HFFc6 (cell line): ENCODE data around the gene TNFRSF19. TPM values are rescaled to one million over a fixed set of nuclear protein-coding genes. Genes with fewer than 3 reads are reported as not detected.
A peak's percentile ranks its signal among the peaks of the same experiment; 100 is the strongest.

Experiments used
- DNase-seq: peaks from one replicate; pipeline ENCODE4 v3.0.0-alpha.2; 2018
- H3K27ac Mint-ChIP-seq: 2 replicates; pipeline ENCODE4 v1.8.0; 2020; ENCODE audit warnings: mild to moderate bottlenecking, mixed read lengths
- H3K27me3 Mint-ChIP-seq: 2 replicates; pipeline ENCODE4 v1.8.0; 2021; ENCODE audit warnings: mild to moderate bottlenecking, moderate library complexity, mixed read lengths; ENCODE audit not compliant: insufficient read depth
- H3K36me3 Mint-ChIP-seq: 2 replicates; pipeline ENCODE4 v1.8.0; 2021; ENCODE audit warnings: low read depth, mixed read lengths
- H3K4me1 Mint-ChIP-seq: 2 replicates; pipeline ENCODE4 v1.8.0; 2020; ENCODE audit warnings: low read depth, mixed read lengths
- H3K4me3 Mint-ChIP-seq: 2 replicates; pipeline ENCODE4 v1.8.0; 2020; ENCODE audit warnings: mild to moderate bottlenecking, moderate library complexity, mixed read lengths
- H3K9me3 Mint-ChIP-seq: 2 replicates; pipeline ENCODE4 v1.8.0; 2020; ENCODE audit warnings: mild to moderate bottlenecking, mixed read lengths
- total RNA-seq, 6 experiments: library from RNA; stranded (reverse); fragmentation: NEBNext Ultra II Directional; extraction: Animal tissue kit (Norgen Biotek cat#: 25700); gene quantifications; 2 replicates in 1 of 6; 3 replicates in 5 of 6; pipeline ENCODE4 v1.2.3, GENCODE V29; 2021
- TF ChIP-seq, protein P1 (sequence below): fragments of 200-600 bp; sonication (generic); IDR thresholded peaks from 2 replicates; pipeline ENCODE4 v1.5.0; 2021; ENCODE audit warnings: antibody characterized with exemption, mild to moderate bottlenecking

Gene TNFRSF19
- total RNA-seq, 6 experiments from 2014 or later: 5.9 to 10.1 (median 8.7) TPM

DNA sequence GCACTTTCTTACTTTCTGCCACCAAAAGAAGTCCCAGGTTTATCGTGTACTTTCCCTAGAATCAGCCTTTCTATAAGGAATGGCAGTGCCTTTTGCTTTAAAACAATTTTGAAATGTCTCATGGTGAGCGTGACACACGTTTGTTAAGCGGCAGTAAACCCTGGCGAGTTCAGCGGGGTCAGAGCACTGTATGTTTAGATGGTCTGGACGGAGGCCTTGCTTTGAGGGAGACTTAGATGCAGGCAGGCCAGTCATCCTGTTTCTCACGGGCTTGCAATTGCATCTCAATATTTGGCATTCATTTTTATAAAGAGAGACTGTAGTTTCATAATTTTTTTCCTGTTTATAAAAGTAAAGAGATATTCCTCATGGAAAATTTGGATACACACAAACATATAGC lies 96.4 kb downstream of the TNFRSF19 start:
- no peak for DNase-seq
- H3K4me3 Mint-ChIP-seq: no peak overlapping the region
- H3K36me3 Mint-ChIP-seq: peaks cover 23% of the 10 kb centered on the region
- peaks cover 21% of the 10 kb centered on the region for H3K4me1 Mint-ChIP-seq
- H3K27ac Mint-ChIP-seq: no peak overlapping the region
- H3K27me3 Mint-ChIP-seq: peaks cover 1% of the 10 kb centered on the region; the same call in 1 of the 2 replicates
- TF ChIP-seq, protein P1, sequence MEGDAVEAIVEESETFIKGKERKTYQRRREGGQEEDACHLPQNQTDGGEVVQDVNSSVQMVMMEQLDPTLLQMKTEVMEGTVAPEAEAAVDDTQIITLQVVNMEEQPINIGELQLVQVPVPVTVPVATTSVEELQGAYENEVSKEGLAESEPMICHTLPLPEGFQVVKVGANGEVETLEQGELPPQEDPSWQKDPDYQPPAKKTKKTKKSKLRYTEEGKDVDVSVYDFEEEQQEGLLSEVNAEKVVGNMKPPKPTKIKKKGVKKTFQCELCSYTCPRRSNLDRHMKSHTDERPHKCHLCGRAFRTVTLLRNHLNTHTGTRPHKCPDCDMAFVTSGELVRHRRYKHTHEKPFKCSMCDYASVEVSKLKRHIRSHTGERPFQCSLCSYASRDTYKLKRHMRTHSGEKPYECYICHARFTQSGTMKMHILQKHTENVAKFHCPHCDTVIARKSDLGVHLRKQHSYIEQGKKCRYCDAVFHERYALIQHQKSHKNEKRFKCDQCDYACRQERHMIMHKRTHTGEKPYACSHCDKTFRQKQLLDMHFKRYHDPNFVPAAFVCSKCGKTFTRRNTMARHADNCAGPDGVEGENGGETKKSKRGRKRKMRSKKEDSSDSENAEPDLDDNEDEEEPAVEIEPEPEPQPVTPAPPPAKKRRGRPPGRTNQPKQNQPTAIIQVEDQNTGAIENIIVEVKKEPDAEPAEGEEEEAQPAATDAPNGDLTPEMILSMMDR: no peak
- H3K9me3 Mint-ChIP-seq: peaks cover 5% of the 10 kb centered on the region; the same call in 1 of the 2 replicates

- TF ChIP-seq, protein P1: peak; percentile 37; the same call in 1 of the 2 replicates
- H3K4me1 Mint-ChIP-seq: peaks cover 29% of the 10 kb centered on the region
- H3K27ac Mint-ChIP-seq: no peak overlapping the region
- peaks cover 11% of the 10 kb centered on the region for H3K36me3 Mint-ChIP-seq
- H3K9me3 Mint-ChIP-seq: no peaks in the 10 kb centered on the region
- peaks cover 1% of the 10 kb centered on the region; the same call in 1 of the 2 replicates for H3K27me3 Mint-ChIP-seq
- H3K4me3 Mint-ChIP-seq: no peak overlapping the region
- no peak for DNase-seq
Measured at GRCh38 chr13:23667750-23668149, 97.5 kb downstream of the TNFRSF19 start.

- Mint-ChIP-seq H3K4me1 (peaks cover 37% of the 10 kb centered on the region), H3K27ac (no peak overlapping the region), H3K36me3 (peaks cover 4% of the 10 kb centered on the region; the same call in 1 of the 2 replicates), H3K9me3 (no peaks in the 10 kb centered on the region), H3K27me3 (no peaks in the 10 kb centered on the region; the same call in 1 of the 2 replicates), H3K4me3 (no peak overlapping the region)
- TF ChIP-seq, protein P1: no peak
- no peak for DNase-seq
Measured at GRCh38 chr13:23668562-23668961, 98.3 kb downstream of the TNFRSF19 start.

DNA sequence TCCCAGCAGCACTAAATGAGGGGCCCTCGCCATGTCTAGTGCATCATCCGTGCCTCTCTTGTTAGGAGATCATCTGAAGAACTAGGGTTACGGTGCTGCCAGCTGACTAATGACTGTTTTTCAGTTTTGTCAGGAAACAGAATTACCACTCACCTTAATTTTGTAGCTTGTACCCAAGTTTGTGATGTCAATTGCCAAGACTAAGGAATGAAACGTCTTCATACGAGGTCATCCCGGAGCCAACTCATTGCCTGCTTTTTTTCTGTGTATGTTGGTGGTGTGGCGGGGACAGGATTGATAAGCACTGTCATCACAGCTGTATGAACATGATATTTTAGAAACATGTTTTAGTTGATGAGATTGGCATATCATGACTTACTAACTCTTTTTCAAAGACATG lies 100.6 kb downstream of the TNFRSF19 start:
- DNase-seq: no peak
- Mint-ChIP-seq H3K9me3 (no peaks in the 10 kb centered on the region), H3K36me3 (peaks cover 8% of the 10 kb centered on the region; the same call in 1 of the 2 replicates), H3K4me3 (no peak overlapping the region), H3K27ac (no peak overlapping the region), H3K27me3 (no peaks in the 10 kb centered on the region; the same call in 1 of the 2 replicates), H3K4me1 (peaks cover 59% of the 10 kb centered on the region)
- TF ChIP-seq, protein P1: no peak

GRCh38 chr13:23671377-23671776 lies 101.2 kb downstream of the TNFRSF19 start:
- peaks cover 65% of the 10 kb centered on the region for H3K4me1 Mint-ChIP-seq
- TF ChIP-seq, protein P1: no peak
- 0 out of 2 replicates have a peak overlapping the region, but pooled peaks have one; percentile 2 for H3K4me3 Mint-ChIP-seq
- peak overlapping the region; percentile 95; the same call in 1 of the 2 replicates for H3K27ac Mint-ChIP-seq
- H3K36me3 Mint-ChIP-seq: peaks cover 8% of the 10 kb centered on the region; the same call in 1 of the 2 replicates
- H3K9me3 Mint-ChIP-seq: no peaks in the 10 kb centered on the region
- no peaks in the 10 kb centered on the region for H3K27me3 Mint-ChIP-seq
- DNase-seq: no peak
